HUDEP-2 (cell line): Measurements from ENCODE around the gene GJC2.
"Not testable (repeated sequence)": the region's sequence is repeated elsewhere in the genome, so short reads cannot be mapped to it uniquely, and the experiment has no call there.

ENCODE experiments used
- DNase-seq, 76 experiments: peaks; one replicate each; lab custom pipeline; 2025; ENCODE audit not compliant: unreplicated experiment in 76 of 76; lab: John Stamatoyannopoulos, UW

GJC2 gene

DNA sequence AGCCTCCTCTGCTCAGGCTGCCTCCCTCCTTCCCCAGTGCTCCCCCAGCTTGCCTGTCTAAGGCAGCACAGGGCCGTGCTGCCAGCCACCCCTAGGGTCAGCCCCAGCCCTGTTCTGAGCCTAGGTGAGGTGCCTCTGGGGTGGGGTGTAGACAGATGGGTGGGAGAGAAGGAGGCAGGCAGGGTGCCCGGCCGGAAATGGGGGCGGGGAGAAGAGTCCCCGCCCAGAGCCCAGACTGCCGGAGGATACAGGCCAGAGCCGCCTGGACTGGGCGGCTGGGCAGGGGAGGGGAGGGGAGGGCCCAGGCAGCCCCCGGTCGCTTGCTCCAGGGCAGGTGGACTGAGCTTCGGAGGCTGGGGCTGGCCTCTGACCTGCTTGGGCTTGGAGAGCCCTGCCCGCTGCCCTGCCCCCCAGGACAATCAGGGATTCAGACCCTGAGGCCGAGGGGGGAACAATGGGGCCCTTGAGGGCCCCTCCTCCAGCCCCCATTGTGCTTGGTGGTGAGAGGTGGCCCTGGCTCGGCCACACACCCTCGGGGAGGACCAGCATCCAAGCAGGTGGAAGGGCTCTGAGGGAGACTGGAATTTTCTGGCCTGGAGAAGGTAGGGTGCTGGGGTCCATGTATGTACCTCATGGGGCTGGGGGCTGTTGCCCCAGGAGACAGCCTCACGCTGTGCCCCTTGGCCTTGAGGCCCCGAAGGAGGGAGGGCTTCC lies at the start of gene GJC2:
TSS of gene GJC2 (plus strand) at position 525 of the 714 bp plus-strand sequence. CDS start 7,829 bp downstream, outside the sequence.
- DNase-seq = peak in 19 of 76 experiments; percentile 3 to 52 (median 22)

- no peak for DNase-seq
Observed at GRCh38 chr1:228100822-228101613, 48.7 kb upstream of the GJC2 start.

DNA sequence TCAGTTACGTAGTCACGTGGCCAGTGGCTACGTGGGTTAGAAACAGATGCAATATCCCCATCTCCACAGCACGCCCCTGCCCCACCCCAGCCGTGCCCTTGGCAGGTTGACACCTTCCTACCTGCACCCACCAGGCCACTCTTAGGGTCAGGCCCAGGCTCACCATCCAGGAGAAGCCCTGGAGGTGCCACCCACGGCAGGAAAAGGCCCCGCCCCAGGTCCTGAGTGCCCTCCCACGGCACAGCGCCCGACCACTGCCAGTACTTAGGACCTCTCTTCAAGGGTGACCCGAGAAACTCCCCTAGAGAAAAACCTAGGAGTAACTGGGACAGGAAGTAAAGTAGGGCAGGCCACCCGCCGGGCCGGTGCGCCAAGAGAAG lies 48.1 kb upstream of the GJC2 start:
- DNase-seq = no peak

GRCh38 chr1:228101994-228102790 lies 47.5 kb upstream of the GJC2 start:
- DNase-seq = peak in 51 of 76 experiments; percentile 9 to 77 (median 41)

DNA sequence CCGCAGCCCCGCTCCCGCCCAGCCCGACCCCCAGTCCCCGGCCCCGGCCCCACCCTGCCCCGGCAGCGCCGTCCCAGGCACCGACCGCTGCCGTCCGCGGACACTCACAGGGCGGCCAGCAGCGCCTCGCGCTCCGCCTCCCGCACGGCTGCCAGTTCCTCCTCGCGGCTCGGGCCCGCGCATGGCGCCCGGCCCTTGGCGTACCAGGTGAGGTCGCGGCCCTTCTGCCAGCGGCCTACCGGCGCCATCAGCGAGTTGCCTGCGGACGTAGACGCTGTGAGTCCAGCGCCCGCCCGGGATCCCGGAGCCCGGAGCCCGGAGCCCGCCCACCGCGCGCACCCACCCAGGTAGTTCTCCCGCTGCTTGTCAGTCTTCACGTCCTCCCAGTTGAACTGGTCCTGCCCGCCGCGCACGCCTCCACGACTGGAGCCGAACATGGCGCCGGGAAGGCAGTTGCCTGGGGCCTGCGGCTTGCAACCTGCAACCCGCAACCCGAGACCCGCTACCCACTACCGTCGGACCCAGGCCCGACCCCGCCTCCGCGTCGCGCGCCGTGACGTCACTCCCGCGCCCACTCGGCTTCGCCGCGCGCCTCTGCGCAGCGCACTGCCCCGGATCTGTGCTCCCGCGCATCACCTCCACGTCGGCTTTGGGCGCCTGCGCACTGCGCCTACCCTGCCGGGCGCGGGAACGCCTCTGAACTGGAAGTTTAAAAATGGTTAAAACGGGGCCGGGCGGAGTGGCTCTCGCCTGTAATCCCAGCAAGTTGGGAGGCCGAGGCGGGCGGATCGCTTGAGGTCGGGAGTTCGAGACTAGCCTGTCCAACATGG lies 46.7 kb upstream of the GJC2 start, which contains the start of gene C1orf35:
TSS of gene C1orf35 (minus strand) at position 535 of the 830 bp plus-strand sequence. CDS start at position 437, 98 bp downstream.
- DNase-seq = peak in 74 of 76 experiments; percentile 46 to 93 (median 86)

GRCh38 chr1:228104526-228105269 lies 45.0 kb upstream of the GJC2 start:
- DNase-seq = no peak

DNA sequence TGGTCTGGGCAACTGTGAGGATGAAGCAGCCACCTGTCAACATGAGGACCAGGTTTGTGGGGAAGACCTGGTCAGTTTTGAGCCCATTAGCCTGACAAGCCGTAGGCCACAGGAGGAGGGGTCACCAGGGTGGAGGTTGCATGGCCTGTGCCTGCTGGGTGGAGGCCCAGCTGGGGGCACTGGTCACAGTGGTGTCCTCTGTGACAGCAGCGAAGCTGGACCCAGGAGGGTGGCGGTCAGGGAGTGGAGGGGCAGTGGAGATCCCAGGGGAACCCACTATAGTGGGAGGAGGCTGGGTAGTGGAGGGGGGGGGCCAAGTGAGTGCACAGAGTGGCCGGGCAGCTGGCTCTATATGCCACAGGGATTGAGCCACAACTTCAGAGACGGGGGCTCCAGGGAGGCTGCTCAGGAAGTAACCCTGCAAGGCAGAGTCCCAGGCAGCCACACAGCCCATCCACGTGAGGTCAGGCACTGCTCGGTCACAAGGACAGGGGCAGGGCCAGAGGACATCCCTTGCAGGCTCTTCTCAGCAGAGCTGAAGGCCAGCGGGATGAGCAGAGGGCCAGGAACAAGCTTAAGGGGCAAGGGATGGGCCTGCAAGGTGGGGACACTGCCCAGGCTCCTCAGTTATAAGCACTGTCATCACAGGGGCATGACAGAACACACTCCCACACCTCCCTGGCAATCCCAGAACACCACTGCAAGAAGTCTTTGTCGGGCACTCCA lies 44.3 kb upstream of the GJC2 start:
- no peak for DNase-seq

- DNase-seq = no peak
Observed at GRCh38 chr1:228105996-228106799, 43.5 kb upstream of the GJC2 start.

DNA sequence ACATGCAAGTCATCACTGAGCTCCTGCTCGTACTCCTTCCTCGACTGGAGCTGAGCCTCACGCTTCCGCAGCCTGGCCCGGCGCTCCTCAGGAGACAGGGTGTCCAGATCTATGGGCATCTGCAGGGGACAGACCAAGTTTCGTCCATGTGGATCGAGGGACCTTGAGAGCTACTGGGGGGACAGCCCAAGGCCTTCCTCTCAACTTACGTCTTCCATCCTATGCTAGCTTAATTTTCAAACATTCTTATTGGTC lies 43.0 kb upstream of the GJC2 start:
- DNase-seq = no peak

DNA sequence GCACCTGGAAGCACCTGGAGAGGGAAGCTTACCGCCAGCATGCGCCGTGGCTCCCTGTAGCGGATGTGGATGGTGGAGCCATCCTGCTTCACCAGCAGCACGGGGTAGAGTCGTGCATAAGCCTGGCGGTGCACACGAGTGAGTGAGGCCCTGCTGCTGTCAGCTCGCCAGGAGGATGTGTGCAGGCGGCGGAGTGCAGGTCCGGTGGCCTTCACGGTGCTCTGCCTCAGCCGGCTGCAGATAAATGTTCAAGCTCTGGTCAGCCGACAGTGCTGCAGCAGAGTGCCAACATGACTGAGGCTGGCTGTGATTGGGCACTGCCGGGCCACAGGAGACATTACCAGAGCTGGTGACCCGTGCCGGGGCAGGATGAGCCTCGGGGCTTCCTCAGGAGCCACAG lies 42.1 kb upstream of the GJC2 start:
- no peak for DNase-seq

DNA sequence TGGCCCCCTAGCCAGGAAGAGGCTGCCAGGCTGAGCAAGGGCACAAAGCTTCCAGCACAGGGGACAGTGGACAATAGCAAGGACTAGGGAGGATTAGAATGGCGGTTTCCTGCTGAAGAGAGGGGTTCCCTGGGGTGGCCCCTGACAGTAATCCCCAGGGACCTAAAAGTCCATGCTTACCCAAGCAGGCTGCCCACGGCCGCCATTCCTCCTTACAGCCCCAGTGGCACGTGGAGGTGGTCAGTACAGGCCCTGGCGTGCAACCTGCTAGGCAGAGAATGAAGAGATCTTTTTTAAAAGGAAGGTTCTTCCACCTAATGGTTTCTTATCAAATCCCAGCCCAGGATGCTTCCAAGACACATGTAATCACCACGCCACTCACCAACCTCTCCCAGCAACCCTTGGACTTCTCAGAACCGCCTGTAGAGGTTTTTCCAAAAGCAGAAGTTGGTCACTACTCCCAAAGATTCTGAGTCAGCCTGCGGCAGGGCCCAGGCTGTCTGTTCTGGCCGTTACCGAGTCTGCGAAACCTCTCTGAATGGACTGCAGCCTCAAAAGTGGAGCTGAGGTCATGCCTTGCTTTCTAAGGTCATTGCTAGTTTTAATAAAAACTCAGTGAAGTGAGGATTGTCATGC lies 41.6 kb upstream of the GJC2 start:
- no peak for DNase-seq

GRCh38 chr1:228108742-228109072 lies 41.0 kb upstream of the GJC2 start:
- no peak for DNase-seq

DNA sequence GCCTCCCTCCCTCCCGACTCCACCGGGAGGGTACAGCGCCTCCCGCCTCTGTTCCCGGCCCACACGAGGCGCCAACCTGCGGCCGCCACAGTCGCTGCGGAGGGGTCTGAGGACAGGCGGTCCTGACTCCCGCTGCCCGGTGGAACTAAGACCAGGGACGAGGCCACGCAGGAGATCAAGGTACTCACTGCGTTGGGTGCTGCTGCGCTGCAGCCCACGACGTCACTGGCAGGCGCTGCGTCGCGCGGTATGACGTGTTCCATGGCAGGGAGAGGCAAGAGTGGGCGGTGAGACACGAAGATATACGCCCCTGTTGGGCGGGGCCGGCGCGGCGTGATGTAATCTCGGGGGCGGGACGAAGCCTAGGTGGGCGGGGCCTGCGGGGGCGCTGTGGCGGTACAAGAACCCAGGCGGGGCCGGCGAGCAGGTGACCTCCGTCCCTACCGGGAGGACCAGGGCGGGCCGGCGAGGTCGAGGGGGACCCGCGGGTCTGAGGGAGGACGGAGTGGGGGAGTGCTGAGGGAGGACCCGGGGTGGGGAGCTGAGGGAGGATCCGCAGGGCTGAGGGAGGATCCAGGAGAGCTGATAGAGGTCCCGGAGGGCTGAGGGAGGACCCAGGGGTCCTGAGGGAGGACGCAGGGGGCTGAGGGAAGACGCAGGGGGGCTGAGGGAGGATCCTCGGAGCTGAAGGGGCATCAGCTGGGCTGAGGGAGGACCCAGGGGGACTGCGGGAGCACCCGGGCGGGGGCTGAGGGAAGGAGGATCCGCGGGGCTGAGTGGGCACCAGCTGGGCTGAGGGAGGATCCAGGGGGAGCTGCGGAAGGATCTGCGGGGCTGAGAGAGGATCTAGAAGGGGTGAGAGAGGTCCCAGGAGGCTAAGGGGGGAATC lies 40.4 kb upstream of the GJC2 start, which contains the start of gene MRPL55:
TSS of gene MRPL55 (minus strand) at position 227 of the 889 bp plus-strand sequence. CDS start 1,039 bp downstream, outside the sequence.
- DNase-seq = peak; percentile 42 to 98 (median 93)

- no peak for DNase-seq
Observed at GRCh38 chr1:228109962-228110488, 39.7 kb upstream of the GJC2 start.

GRCh38 chr1:228110556-228110955 lies 39.2 kb upstream of the GJC2 start:
- DNase-seq = no peak

- not testable (repeated sequence) for DNase-seq
Observed at GRCh38 chr1:228111315-228111714, 38.4 kb upstream of the GJC2 start.

DNA sequence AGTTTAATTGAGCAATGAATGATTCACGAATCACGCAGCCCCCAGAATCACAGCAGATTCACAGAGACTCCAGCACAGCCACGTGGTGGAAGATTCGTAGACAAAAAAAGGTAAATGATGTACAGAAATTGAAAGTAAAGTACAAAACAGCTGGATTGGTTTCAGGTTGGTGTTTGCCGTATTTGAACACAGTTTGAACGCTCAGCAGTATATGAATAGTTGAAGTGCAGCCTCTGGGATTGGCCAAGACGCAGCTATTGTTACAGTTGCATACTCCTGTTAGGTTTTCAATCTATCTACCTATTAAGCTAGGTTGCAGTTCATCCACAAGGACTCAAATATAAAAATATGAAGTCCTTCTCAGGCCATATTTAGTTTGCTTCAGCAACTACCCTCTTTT lies 37.6 kb upstream of the GJC2 start:
- no peak for DNase-seq
